SK-N-SH treated with all-trans-retinoic acid at 6 μM for 48 hours (cell line): ENCODE data around the gene ANO10.
"Not testable (repeated sequence)": the region's sequence is repeated elsewhere in the genome, so short reads cannot be mapped to it uniquely, and the experiment has no call there.

Source experiments
- ATAC-seq: fragments of 200-7000 bp; cut with Tn5 transposase; 3 replicates; pipeline ENCODE4 v1.9.1; 2020; ENCODE audit warnings: mild to moderate bottlenecking, moderate library complexity
- ARNTL ChIP-seq: fragments of 450-650 bp; formaldehyde crosslinking; IDR thresholded peaks from 2 replicates; pipeline ENCODE4 v1.5.0; 2020; ENCODE audit warnings: low read depth, mild to moderate bottlenecking, moderate library complexity, borderline replicate concordance
- BACH2 ChIP-seq: fragments of 250-450 bp; sonication (Bioruptor Pico); IDR thresholded peaks from 2 replicates; pipeline ENCODE4 v1.9.0; 2021; ENCODE audit warnings: mild to moderate bottlenecking, borderline replicate concordance
- CSDC2 ChIP-seq: fragments of 250-450 bp; sonication (Bioruptor Pico); IDR thresholded peaks from 2 replicates; pipeline ENCODE4 v1.5.0; 2020; ENCODE audit warnings: mild to moderate bottlenecking, moderate library complexity
- ESRRG ChIP-seq: fragments of 250-450 bp; sonication (Bioruptor Pico); IDR thresholded peaks from 2 replicates; pipeline ENCODE4 v1.6.1; 2021; ENCODE audit warnings: mild to moderate bottlenecking
- GLIS3 ChIP-seq: fragments of 250-450 bp; sonication (Bioruptor Pico); IDR thresholded peaks from 2 replicates; pipeline ENCODE4 v1.5.0; 2020; ENCODE audit warnings: mild to moderate bottlenecking, moderate library complexity
- ISL1 ChIP-seq: fragments of 250-450 bp; sonication (Bioruptor Pico); IDR thresholded peaks from 2 replicates; pipeline ENCODE4 v2.1.2; 2022; ENCODE audit warnings: mild to moderate bottlenecking, moderate library complexity
- OSR1 ChIP-seq: fragments of 250-450 bp; sonication (Bioruptor Pico); IDR thresholded peaks from 2 replicates; pipeline ENCODE4 v1.8.0; 2022; ENCODE audit warnings: moderate library complexity, mild to moderate bottlenecking, inconsistent platforms
- PPARA ChIP-seq: fragments of 250-450 bp; sonication (Bioruptor Pico); IDR thresholded peaks from 2 replicates; pipeline ENCODE4 v1.5.0; 2020; ENCODE audit warnings: mild to moderate bottlenecking, borderline replicate concordance
- RARB ChIP-seq: fragments of 250-450 bp; sonication (Bioruptor Pico); IDR thresholded peaks from 2 replicates; pipeline ENCODE4 v1.8.0; 2021; ENCODE audit warnings: mild to moderate bottlenecking, moderate library complexity
- SNAI2 ChIP-seq: fragments of 250-450 bp; sonication (Bioruptor Pico); IDR thresholded peaks from 2 replicates; pipeline ENCODE4 v1.5.0; 2020; ENCODE audit warnings: mild to moderate bottlenecking, moderate library complexity
- TOX ChIP-seq: fragments of 250-450 bp; sonication (Bioruptor Pico); IDR thresholded peaks from 2 replicates; pipeline ENCODE4 v1.8.0; 2021; ENCODE audit warnings: mild to moderate bottlenecking, moderate library complexity, borderline replicate concordance
- ZFP3 ChIP-seq: fragments of 250-450 bp; sonication (Bioruptor Pico); IDR thresholded peaks from 2 replicates; pipeline ENCODE4 v1.5.0; 2020; ENCODE audit warnings: mild to moderate bottlenecking, moderate library complexity
- ZFP30 ChIP-seq: fragments of 450-650 bp; formaldehyde crosslinking; IDR thresholded peaks from 2 replicates; pipeline ENCODE4 v1.5.0; 2022; ENCODE audit warnings: mild to moderate bottlenecking, moderate library complexity
- ZNF565 ChIP-seq: fragments of 450-650 bp; formaldehyde crosslinking; conservative IDR thresholded peaks from 2 replicates; pipeline ENCODE4 v1.5.0; 2020; ENCODE audit warnings: low read depth, mild to moderate bottlenecking, moderate library complexity
- ZNF70 ChIP-seq: fragments of 450-650 bp; formaldehyde crosslinking; IDR thresholded peaks from 2 replicates; pipeline ENCODE4 v1.5.0; 2020; ENCODE audit warnings: mild to moderate bottlenecking, moderate library complexity
- ZNF8 ChIP-seq: fragments of 450-650 bp; formaldehyde crosslinking; IDR thresholded peaks from 2 replicates; pipeline ENCODE4 v1.5.0; 2020; ENCODE audit warnings: mild to moderate bottlenecking, moderate library complexity
- TF ChIP-seq, protein P1 (sequence below): fragments of 250-450 bp; sonication (Bioruptor Pico); IDR thresholded peaks from 2 replicates; pipeline ENCODE4 v1.8.0; 2021; ENCODE audit warnings: low read depth, mild to moderate bottlenecking, moderate library complexity, borderline replicate concordance
- TF ChIP-seq, protein P2 (sequence below): fragments of 250-450 bp; sonication (Bioruptor Pico); IDR thresholded peaks from 2 replicates; pipeline ENCODE4 v1.8.0; 2020; ENCODE audit warnings: mild to moderate bottlenecking, moderate library complexity, borderline replicate concordance
- TF ChIP-seq, protein P3 (sequence below): fragments of 250-450 bp; sonication (Bioruptor Pico); IDR thresholded peaks from 2 replicates; pipeline ENCODE4 v1.5.0; 2020; ENCODE audit warnings: mild to moderate bottlenecking, moderate library complexity
- TF ChIP-seq, protein P4 (sequence below): fragments of 250-450 bp; sonication (Bioruptor Pico); IDR thresholded peaks from 2 replicates; pipeline ENCODE4 v1.5.1; 2021; ENCODE audit warnings: mild to moderate bottlenecking, moderate library complexity
- TF ChIP-seq, protein P5 (sequence below): fragments of 250-450 bp; sonication (Bioruptor Pico); IDR thresholded peaks from 2 replicates; pipeline ENCODE4 v1.5.1; 2020; ENCODE audit warnings: low read depth, mild to moderate bottlenecking, moderate library complexity

ANO10 gene

DNA sequence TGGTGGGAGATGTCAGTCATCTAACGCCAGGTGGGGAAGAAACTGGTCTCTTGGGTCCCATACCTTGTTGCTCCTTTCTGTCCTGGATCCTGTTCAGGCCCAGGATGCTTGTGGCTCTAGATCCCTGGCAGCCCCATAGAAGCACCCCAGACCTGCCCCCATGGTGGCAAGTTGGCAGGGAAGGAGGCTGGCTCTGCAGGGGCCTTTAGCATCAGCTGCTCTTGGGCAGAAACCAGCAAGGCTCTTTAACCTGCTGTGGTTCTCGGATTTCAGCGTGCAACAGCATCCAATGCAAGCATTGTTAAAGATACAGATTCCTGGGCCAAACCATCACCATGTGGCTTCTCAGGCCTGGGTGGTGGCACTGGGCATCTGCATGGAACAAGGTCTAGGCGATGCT, 259.6 kb downstream of the ANO10 start:
- ATAC-seq = no peak
- TF ChIP-seq PPARA (no peak), SNAI2 (CRISPR knock-in tag) (no peak), ARNTL (CRISPR knock-in tag) (no peak), ZNF565 (CRISPR knock-in tag) (no peak), ISL1 (CRISPR knock-in tag) (no peak), ESRRG (CRISPR knock-in tag) (no peak), OSR1 (CRISPR knock-in tag) (no peak), ZNF8 (CRISPR knock-in tag) (no peak), GLIS3 (no peak)
- TF ChIP-seq, protein P1, sequence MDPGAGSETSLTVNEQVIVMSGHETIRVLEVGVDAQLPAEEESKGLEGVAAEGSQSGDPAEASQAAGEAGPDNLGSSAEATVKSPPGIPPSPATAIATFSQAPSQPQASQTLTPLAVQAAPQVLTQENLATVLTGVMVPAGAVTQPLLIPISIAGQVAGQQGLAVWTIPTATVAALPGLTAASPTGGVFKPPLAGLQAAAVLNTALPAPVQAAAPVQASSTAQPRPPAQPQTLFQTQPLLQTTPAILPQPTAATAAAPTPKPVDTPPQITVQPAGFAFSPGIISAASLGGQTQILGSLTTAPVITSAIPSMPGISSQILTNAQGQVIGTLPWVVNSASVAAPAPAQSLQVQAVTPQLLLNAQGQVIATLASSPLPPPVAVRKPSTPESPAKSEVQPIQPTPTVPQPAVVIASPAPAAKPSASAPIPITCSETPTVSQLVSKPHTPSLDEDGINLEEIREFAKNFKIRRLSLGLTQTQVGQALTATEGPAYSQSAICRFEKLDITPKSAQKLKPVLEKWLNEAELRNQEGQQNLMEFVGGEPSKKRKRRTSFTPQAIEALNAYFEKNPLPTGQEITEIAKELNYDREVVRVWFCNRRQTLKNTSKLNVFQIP (CRISPR knock-in tag) = no peak
- TF ChIP-seq, protein P2, sequence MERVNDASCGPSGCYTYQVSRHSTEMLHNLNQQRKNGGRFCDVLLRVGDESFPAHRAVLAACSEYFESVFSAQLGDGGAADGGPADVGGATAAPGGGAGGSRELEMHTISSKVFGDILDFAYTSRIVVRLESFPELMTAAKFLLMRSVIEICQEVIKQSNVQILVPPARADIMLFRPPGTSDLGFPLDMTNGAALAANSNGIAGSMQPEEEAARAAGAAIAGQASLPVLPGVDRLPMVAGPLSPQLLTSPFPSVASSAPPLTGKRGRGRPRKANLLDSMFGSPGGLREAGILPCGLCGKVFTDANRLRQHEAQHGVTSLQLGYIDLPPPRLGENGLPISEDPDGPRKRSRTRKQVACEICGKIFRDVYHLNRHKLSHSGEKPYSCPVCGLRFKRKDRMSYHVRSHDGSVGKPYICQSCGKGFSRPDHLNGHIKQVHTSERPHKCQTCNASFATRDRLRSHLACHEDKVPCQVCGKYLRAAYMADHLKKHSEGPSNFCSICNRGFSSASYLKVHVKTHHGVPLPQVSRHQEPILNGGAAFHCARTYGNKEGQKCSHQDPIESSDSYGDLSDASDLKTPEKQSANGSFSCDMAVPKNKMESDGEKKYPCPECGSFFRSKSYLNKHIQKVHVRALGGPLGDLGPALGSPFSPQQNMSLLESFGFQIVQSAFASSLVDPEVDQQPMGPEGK (CRISPR knock-in tag) = no peak
- TF ChIP-seq, protein P3, sequence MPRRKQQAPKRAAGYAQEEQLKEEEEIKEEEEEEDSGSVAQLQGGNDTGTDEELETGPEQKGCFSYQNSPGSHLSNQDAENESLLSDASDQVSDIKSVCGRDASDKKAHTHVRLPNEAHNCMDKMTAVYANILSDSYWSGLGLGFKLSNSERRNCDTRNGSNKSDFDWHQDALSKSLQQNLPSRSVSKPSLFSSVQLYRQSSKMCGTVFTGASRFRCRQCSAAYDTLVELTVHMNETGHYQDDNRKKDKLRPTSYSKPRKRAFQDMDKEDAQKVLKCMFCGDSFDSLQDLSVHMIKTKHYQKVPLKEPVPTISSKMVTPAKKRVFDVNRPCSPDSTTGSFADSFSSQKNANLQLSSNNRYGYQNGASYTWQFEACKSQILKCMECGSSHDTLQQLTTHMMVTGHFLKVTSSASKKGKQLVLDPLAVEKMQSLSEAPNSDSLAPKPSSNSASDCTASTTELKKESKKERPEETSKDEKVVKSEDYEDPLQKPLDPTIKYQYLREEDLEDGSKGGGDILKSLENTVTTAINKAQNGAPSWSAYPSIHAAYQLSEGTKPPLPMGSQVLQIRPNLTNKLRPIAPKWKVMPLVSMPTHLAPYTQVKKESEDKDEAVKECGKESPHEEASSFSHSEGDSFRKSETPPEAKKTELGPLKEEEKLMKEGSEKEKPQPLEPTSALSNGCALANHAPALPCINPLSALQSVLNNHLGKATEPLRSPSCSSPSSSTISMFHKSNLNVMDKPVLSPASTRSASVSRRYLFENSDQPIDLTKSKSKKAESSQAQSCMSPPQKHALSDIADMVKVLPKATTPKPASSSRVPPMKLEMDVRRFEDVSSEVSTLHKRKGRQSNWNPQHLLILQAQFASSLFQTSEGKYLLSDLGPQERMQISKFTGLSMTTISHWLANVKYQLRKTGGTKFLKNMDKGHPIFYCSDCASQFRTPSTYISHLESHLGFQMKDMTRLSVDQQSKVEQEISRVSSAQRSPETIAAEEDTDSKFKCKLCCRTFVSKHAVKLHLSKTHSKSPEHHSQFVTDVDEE (CRISPR knock-in tag) = no peak

DNA sequence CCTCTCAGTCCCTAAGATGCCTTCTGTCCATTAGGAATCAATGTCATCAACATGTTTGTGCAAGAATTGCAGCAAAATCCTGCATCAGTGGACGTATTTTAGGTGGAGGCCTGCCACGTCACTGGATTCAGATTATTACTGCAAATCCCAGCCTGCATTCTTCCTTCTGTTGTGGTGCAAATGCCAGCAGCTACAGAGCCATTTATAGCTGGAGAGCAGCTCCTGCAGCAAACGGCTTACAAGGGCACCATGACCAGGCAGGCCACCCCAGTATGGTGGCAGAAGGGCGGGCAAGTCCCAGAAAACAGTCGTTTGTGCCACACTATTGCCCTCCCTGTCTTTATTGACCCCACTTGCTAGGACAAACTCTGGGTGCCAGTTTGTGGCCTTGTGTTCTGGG, 260.7 kb downstream of the ANO10 start:
- ATAC-seq = no peak
- TF ChIP-seq OSR1 (CRISPR knock-in tag) (no peak), ESRRG (CRISPR knock-in tag) (no peak), ZFP3 (no peak), TOX (CRISPR knock-in tag) (no peak), BACH2 (no peak), ZFP30 (CRISPR knock-in tag) (no peak), SNAI2 (CRISPR knock-in tag) (no peak), ARNTL (CRISPR knock-in tag) (no peak), PPARA (no peak), ZNF565 (CRISPR knock-in tag) (no peak), ZNF70 (CRISPR knock-in tag) (no peak), CSDC2 (CRISPR knock-in tag) (no peak), RARB (no peak)
- TF ChIP-seq, protein P2 (CRISPR knock-in tag) = no peak
- TF ChIP-seq, protein P4, sequence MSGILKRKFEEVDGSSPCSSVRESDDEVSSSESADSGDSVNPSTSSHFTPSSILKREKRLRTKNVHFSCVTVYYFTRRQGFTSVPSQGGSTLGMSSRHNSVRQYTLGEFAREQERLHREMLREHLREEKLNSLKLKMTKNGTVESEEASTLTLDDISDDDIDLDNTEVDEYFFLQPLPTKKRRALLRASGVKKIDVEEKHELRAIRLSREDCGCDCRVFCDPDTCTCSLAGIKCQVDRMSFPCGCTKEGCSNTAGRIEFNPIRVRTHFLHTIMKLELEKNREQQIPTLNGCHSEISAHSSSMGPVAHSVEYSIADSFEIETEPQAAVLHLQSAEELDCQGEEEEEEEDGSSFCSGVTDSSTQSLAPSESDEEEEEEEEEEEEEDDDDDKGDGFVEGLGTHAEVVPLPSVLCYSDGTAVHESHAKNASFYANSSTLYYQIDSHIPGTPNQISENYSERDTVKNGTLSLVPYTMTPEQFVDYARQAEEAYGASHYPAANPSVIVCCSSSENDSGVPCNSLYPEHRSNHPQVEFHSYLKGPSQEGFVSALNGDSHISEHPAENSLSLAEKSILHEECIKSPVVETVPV (CRISPR knock-in tag) = no peak
- TF ChIP-seq, protein P1 (CRISPR knock-in tag) = no peak
- TF ChIP-seq, protein P3 (CRISPR knock-in tag) = no peak
- TF ChIP-seq, protein P5, sequence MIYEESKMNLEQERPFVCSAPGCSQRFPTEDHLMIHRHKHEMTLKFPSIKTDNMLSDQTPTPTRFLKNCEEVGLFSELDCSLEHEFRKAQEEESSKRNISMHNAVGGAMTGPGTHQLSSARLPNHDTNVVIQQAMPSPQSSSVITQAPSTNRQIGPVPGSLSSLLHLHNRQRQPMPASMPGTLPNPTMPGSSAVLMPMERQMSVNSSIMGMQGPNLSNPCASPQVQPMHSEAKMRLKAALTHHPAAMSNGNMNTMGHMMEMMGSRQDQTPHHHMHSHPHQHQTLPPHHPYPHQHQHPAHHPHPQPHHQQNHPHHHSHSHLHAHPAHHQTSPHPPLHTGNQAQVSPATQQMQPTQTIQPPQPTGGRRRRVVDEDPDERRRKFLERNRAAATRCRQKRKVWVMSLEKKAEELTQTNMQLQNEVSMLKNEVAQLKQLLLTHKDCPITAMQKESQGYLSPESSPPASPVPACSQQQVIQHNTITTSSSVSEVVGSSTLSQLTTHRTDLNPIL (CRISPR knock-in tag) = no peak

DNA sequence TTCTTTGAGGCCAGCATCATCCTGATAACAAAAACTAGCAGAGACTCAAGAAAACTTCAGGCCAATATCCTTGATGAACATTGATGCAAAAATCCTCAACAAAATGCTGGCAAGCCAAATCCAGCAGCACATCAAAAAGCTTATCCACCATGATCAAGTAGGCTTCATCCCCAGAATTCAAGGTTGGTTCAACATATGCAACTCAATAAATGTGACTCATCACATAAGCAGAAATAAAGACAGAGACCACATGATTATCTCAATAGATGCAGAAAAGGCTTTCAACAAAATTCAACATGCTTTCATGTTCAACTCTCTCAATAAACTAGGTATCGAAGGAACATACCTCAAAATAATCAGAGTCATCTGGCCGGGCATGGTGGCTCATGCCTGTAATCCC, 265.8 kb downstream of the ANO10 start:
- ATAC-seq = not testable (repeated sequence)
